Gastroesophageal sphincter (tissue), 4 donors: ENCODE measurements around the gene C19orf47. TPM values are rescaled to one million over a fixed set of nuclear protein-coding genes. Genes with fewer than 3 reads are reported as not detected.

Experiments used
- ATAC-seq: fragments of 150-250 bp; one replicate; pipeline ENCODE4 v1.9.1; 2016; ENCODE audit warnings: mild to moderate bottlenecking, moderate library complexity
- H3K27ac ChIP-seq, 4 donors: fragments of 200-600 bp; sonication (generic) in 3 of 4; 1 replicate in 3 of 4; 2 replicates in 1 of 4; pipeline ENCODE4 v1.5.1; 2016 to 2019
- H3K27me3 ChIP-seq: fragments of 200-600 bp; sonication (generic); one replicate; pipeline ENCODE4 v1.5.1; 2019
- H3K36me3 ChIP-seq, 2 donors: fragments of 200-600 bp; sonication (generic); one replicate each; pipeline ENCODE4 v1.5.1; 2019; ENCODE audit warnings: control low read depth in 1 of 2
- H3K4me1 ChIP-seq, 3 donors: fragments of 200-600 bp; sonication (generic); 1 replicate in 2 of 3; 2 replicates in 1 of 3; pipeline ENCODE4 v1.5.1; 2016 to 2019; ENCODE audit warnings: control low read depth in 2 of 3
- H3K4me3 ChIP-seq, 2 donors: fragments of 200-600 bp; sonication (generic); one replicate each; pipeline ENCODE4 v1.5.1; 2019; ENCODE audit warnings: mild to moderate bottlenecking in 1 of 2, moderate library complexity in 1 of 2
- H3K9me3 ChIP-seq, 3 donors: fragments of 200-600 bp; sonication (generic); one replicate each; pipeline ENCODE4 v1.5.1; 2017 to 2019; ENCODE audit warnings: control low read depth in 2 of 3
- CTCF ChIP-seq, 4 experiments: fragments of 200-600 bp in 2 of 4; fragments of 450-650 bp in 2 of 4; sonication (generic) in 1 of 4; IDR thresholded peaks; one replicate each; pipeline ENCODE4 v1.5.1; 2017 to 2019; ENCODE audit warnings: antibody characterized with exemption in 4 of 4, mild to moderate bottlenecking in 2 of 4, moderate library complexity in 2 of 4
- EP300 ChIP-seq: sonication (generic); formaldehyde crosslinking; IDR thresholded peaks from one replicate; pipeline ENCODE4 v1.6.1; 2017; ENCODE audit warnings: antibody characterized with exemption, mild to moderate bottlenecking
- POLR2A ChIP-seq, 2 donors: fragments of 450-650 bp; IDR thresholded peaks; one replicate each; pipeline ENCODE4 v1.6.1; 2017; ENCODE audit warnings: antibody characterized with exemption in 2 of 2, mild to moderate bottlenecking in 2 of 2, moderate library complexity in 1 of 2
- POLR2AphosphoS5 ChIP-seq: sonication (generic); formaldehyde crosslinking; IDR thresholded peaks from one replicate; pipeline ENCODE4 v1.6.1; 2017; ENCODE audit warnings: antibody characterized with exemption
- WGBS, 2 donors: methylation state at CpG; one replicate each; pipeline ENCODE4 v1.1.5; 2018; ENCODE audit warnings: low coverage in 1 of 2; 5-methylcytosine and 5-hydroxymethylcytosine counted together
- total RNA-seq, 4 donors: library from RNA; depleted of rRNA; stranded (reverse); fragments of >200 nt; gene quantifications; one replicate each; pipeline ENCODE4 v1.1.0, GENCODE V29; 2016

C19orf47 gene
- total RNA-seq, 4 donors from 2014 or later: 10.0 to 29.7 (median 19.2) TPM

DNA sequence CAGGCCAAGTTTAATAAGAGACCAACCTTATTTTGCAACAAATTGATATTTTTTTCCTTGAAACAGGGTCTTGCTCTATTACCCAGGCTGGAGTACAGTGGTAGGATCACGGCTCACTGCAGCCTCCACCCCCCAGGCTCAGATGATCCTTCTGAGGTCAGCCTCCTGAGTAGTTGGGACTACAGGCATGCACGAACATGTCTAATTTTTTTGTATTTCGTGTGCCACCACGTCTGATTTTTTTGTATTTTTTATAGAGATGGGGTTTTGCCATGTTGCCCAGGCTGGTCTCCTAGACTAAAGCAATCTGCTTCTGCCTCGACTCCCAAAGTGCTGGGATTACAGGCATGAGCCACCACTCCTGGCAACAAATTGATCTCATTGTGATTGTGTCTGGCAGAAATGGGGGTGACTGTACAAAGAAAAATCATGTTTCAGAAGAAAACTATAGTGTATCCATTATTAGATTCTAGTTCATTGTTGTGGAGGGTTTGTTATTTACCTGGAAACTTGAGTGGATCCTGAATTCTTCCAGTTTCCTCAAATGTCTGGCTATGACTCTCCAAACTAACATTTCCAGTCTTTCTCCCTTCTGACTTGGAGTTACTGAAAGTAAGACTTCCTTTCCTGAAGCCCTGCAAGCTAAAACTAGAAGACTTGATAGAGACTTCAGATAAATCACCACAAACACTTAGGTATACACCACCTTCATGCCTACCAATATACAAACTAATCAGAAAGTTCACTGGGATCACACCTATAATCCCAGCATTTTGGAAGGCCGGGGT, 45.8 kb downstream of the C19orf47 start:
- Histone ChIP-seq H3K4me1 (peaks cover 0 to 9% (median 0%) of the 10 kb centered on the region in 3 donors), H3K9me3 (no peaks in the 10 kb centered on the region), H3K36me3 (no peaks in the 10 kb centered on the region), H3K4me3 (no peak overlapping the region), H3K27ac (no peak overlapping the region), H3K27me3 (no peaks in the 10 kb centered on the region)
- ATAC-seq: no peak
- WGBS, 2 donors: 76 to 78% methylated on average over 5 to 6 of the region's 6 CpGs
- TF ChIP-seq POLR2AphosphoS5 (no peak), POLR2A (IDR thresholded peaks at IDR 0.05) (no peak)

DNA sequence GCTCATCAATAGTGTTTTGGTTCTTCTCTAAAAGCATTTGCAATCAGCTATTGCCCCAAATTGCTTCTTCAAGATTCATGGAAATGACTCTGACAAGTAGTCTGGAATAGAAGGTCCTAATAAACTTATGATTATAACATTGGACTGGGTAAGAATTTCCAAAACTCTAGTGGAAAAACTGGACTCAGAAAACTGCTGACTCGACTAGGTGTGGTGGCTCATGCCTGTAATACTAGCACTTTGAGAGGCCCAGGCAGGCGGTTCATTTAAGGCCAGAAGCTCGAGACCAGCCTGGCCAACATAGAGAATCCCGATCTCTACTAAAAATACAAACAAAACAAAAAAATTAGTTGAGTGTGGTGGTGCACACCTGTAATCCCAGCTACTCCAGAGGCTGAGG, 47.5 kb downstream of the C19orf47 start:
- H3K9me3 ChIP-seq: no peaks in the 10 kb centered on the region
- no peak overlapping the region for H3K27ac ChIP-seq
- ATAC-seq: no peak
- TF ChIP-seq POLR2AphosphoS5 (no peak), EP300 (no peak), POLR2A (IDR thresholded peaks at IDR 0.05) (no peak), CTCF (IDR thresholded peaks at IDR 0.05) (no peak)
- no peaks in the 10 kb centered on the region for H3K27me3 ChIP-seq
- H3K36me3 ChIP-seq: no peaks in the 10 kb centered on the region
- peaks cover 0 to 8% (median 0%) of the 10 kb centered on the region in 3 donors for H3K4me1 ChIP-seq
- WGBS, 2 donors: 96% methylated on average over 4 of the region's 4 CpGs; no CpG with 5 or more reads in 1 of the 2 donors
- no peak overlapping the region for H3K4me3 ChIP-seq

- H3K27ac ChIP-seq: no peak overlapping the region
- WGBS, 2 donors: 34 to 55% methylated on average over 3 of the region's 3 CpGs
- no peaks in the 10 kb centered on the region for H3K27me3 ChIP-seq
- H3K9me3 ChIP-seq: no peaks in the 10 kb centered on the region
- no peak for ATAC-seq
- H3K4me1 ChIP-seq: no peaks in the 10 kb centered on the region
- H3K36me3 ChIP-seq: no peaks in the 10 kb centered on the region
- H3K4me3 ChIP-seq: no peak overlapping the region
- no peak for TF ChIP-seq POLR2A (IDR thresholded peaks at IDR 0.05)
These were observed 50.2 kb downstream of the C19orf47 start for GRCh38 chr19:40298026-40298425.

DNA sequence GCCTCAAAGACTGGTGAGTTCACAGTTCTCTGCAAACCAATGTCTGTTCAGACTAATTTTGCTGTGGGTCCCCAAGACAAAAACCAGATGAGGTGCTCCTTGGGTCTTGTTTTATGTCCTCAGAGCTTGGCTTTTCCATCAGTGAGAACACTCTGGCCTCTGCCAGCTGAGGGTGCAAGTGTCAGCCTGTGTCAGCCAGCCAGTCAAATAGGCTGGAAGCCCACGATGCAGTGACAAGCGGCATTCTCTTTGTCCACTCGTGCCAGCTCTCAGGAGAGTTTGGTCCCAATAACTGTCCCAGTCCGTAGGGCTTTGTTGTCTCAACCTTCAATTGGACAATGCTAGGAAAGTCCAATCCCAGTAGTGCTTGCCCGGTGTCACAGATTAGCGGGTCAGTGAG, 53.6 kb downstream of the C19orf47 start:
- Histone ChIP-seq H3K9me3 (no peaks in the 10 kb centered on the region), H3K27ac (no peak overlapping the region), H3K36me3 (no peaks in the 10 kb centered on the region), H3K4me3 (no peak overlapping the region), H3K27me3 (no peaks in the 10 kb centered on the region), H3K4me1 (no peaks in the 10 kb centered on the region)
- ATAC-seq: no peak
- TF ChIP-seq CTCF (IDR thresholded peaks at IDR 0.05) (no peak), POLR2AphosphoS5 (no peak), EP300 (no peak)
- 78 to 97% methylated on average over 4 to 6 of the region's 6 CpGs for WGBS, 2 donors

DNA sequence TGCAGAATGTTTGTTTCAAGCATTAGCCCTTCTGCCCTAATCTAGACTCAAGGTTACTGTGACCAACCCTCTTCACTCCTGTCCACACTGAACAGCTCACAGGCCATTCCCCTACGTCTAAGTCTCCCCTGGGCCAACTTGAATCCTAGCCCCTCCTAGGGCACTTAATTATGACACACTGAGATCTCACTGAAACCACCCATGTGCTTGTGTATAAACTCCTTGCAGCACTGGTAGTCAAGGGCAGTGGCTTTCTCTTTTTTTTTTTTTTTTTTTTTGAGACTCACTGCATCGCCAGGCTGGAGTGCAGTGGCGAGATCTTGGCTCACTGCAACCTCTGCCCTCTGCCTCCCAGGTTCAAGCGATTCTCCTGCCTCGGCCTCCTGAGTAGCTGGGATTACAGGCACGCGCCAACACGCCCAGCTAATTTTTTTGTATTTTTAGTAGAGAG, 61.2 kb downstream of the C19orf47 start:
- no peak for ATAC-seq
- Histone ChIP-seq H3K4me3 (no peak overlapping the region), H3K4me1 (peaks cover 0 to 37% (median 24%) of the 10 kb centered on the region in 3 donors), H3K27me3 (no peaks in the 10 kb centered on the region), H3K9me3 (no peaks in the 10 kb centered on the region), H3K36me3 (peaks cover 0 to 5% of the 10 kb centered on the region in 2 donors), H3K27ac (peak overlapping the region in 3 of 4 donors; percentile 48 to 97 (median 90))
- WGBS, 2 donors: 58 to 63% methylated on average over 2 to 3 of the region's 8 CpGs
- no peak for TF ChIP-seq POLR2A (IDR thresholded peaks at IDR 0.05)

GRCh38 chr19:40286235-40286970, 61.8 kb downstream of the C19orf47 start:
- 31 to 48% methylated on average over 11 of the region's 16 CpGs for WGBS, 2 donors
- ATAC-seq: no peak

More at GRCh38 chr19:40286235-40286970, 61.8 kb downstream of the C19orf47 start:
- TF ChIP-seq EP300 (no peak), POLR2AphosphoS5 (no peak), CTCF (IDR thresholded peaks at IDR 0.05) (no peak), POLR2A (IDR thresholded peaks at IDR 0.05) (no peak)
- peak overlapping the region in 1 of 2 donors; percentile 85 for H3K4me3 ChIP-seq
- peak overlapping the region in 3 of 4 donors; percentile 48 to 97 (median 90) for H3K27ac ChIP-seq
- H3K9me3 ChIP-seq: no peaks in the 10 kb centered on the region
- H3K4me1 ChIP-seq: peaks cover 0 to 43% (median 30%) of the 10 kb centered on the region in 3 donors
- H3K27me3 ChIP-seq: no peaks in the 10 kb centered on the region
- peaks cover 0 to 8% of the 10 kb centered on the region in 2 donors for H3K36me3 ChIP-seq
